Measurements from ENCODE around the gene DUSP1.
"Not testable (repeated sequence)": the region's sequence is repeated elsewhere in the genome, so short reads cannot be mapped to it uniquely, and the experiment has no call there.

DUSP1 gene

GRCh38 chr5:172815631-172816030 lies 44.6 kb upstream of the DUSP1 start:
- no peak for TF ChIP-seq CTCF (IDR thresholded peaks at IDR 0.05; ENCODE audit: low read depth, low read length, missing control alignments)
- in situ Hi-C loops (cut with HindIII; ENCODE audit: low sequenced_read_pairs), result loop anchor here (5.0 kb wide), 1 partner anchor 38 kb away; no protein-coding TSS in a partner anchor
- no peak for DNase-seq (ENCODE audit: low read depth)
- H3K4me3 ChIP-seq (ENCODE audit: low read depth, low read length), result no peak overlapping the region

- H3K4me3 ChIP-seq (ENCODE audit: low read depth, low read length); in situ Hi-C loops (cut with HindIII; ENCODE audit: low sequenced_read_pairs); DNase-seq (ENCODE audit: low read depth): not testable (repeated sequence)
These were observed 40.0 kb upstream of the DUSP1 start for GRCh38 chr5:172810996-172811395.

- TF ChIP-seq CTCF (IDR thresholded peaks at IDR 0.05; ENCODE audit: low read depth, low read length, missing control alignments), result no peak
- in situ Hi-C loops (cut with HindIII; ENCODE audit: low sequenced_read_pairs), result no loop called here
- DNase-seq (ENCODE audit: low read depth), result no peak
- H3K4me3 ChIP-seq (ENCODE audit: low read depth, low read length), result no peak overlapping the region
These were observed 38.8 kb upstream of the DUSP1 start for GRCh38 chr5:172809774-172810173.

- no peak overlapping the region for H3K4me3 ChIP-seq (ENCODE audit: low read depth, low read length)
- no peak for DNase-seq (ENCODE audit: low read depth)
- TF ChIP-seq CTCF (IDR thresholded peaks at IDR 0.05; ENCODE audit: low read depth, low read length, missing control alignments), result no peak
- in situ Hi-C loops (cut with HindIII; ENCODE audit: low sequenced_read_pairs), result no loop called here
These were observed 36.8 kb upstream of the DUSP1 start for GRCh38 chr5:172807766-172808311.

GRCh38 chr5:172806897-172807672 lies 36.1 kb upstream of the DUSP1 start:
- DNase-seq (ENCODE audit: low read depth), result no peak
- in situ Hi-C loops (cut with HindIII; ENCODE audit: low sequenced_read_pairs), result no loop called here
- TF ChIP-seq CTCF (IDR thresholded peaks at IDR 0.05; ENCODE audit: low read depth, low read length, missing control alignments), result no peak
- H3K4me3 ChIP-seq (ENCODE audit: low read depth, low read length), result no peak overlapping the region

- H3K4me3 ChIP-seq (ENCODE audit: low read depth, low read length), result no peak overlapping the region
- DNase-seq (ENCODE audit: low read depth), result no peak
- TF ChIP-seq CTCF (IDR thresholded peaks at IDR 0.05; ENCODE audit: low read depth, low read length, missing control alignments), result no peak
- in situ Hi-C loops (cut with HindIII; ENCODE audit: low sequenced_read_pairs), result no loop called here
These were observed 34.8 kb upstream of the DUSP1 start for GRCh38 chr5:172805736-172806255.

All from astrocyte of the cerebellum (primary cell).